ENCODE measurements around the gene CCHCR1. TPM values are rescaled to one million over a fixed set of nuclear protein-coding genes. Genes with fewer than 3 reads are reported as not detected.

CCHCR1 gene
- total and polyA plus RNA-seq, 2 experiments from 2014 or later, result 19.8 to 46.7 TPM

GRCh38 chr6:31121131-31121790 lies 36.3 kb downstream of the CCHCR1 start:
- no peaks in the 10 kb centered on the region for H3K79me2 ChIP-seq (replicated peaks; ENCODE audit: insufficient read depth)
- H3K27me3 ChIP-seq (ENCODE audit: insufficient read depth), result no peaks in the 10 kb centered on the region
- H2AFZ ChIP-seq, result no peak overlapping the region
- Mint-ChIP-seq H3K36me3 (ENCODE audit: low read depth) (no peaks in the 10 kb centered on the region), H3K27ac (no peak overlapping the region), H3K27me3 (ENCODE audit: insufficient read depth, low read depth, poor library complexity) (peaks cover 19% of the 10 kb centered on the region), H3K4me1 (peaks cover 8% of the 10 kb centered on the region; the same call in 2 of the 3 replicates), H3K4me3 (no peak overlapping the region), H3K9me3 (no peaks in the 10 kb centered on the region)
- no peak overlapping the region for H3K27ac ChIP-seq (ENCODE audit: low read depth)
- H3K4me2 ChIP-seq, result no peak overlapping the region
- no peaks in the 10 kb centered on the region for H4K20me1 ChIP-seq (replicated peaks; ENCODE audit: insufficient read depth)
- no peak for ATAC-seq
- no peaks in the 10 kb centered on the region for H3K4me1 ChIP-seq (ENCODE audit: insufficient read depth)
- no peaks in the 10 kb centered on the region for H3F3A ChIP-seq (replicated peaks; ENCODE audit: low read depth)
- no peaks in the 10 kb centered on the region for H3K9me2 ChIP-seq (ENCODE audit: insufficient read depth)
- DNase-seq (ENCODE audit: low spot score), result no peak
- H3K36me3 ChIP-seq (ENCODE audit: insufficient read depth), result no peaks in the 10 kb centered on the region
- TF ChIP-seq POLR2AphosphoS5 (IDR thresholded peaks at IDR 0.05; ENCODE audit: low read depth), result no peak
- no peak for TF ChIP-seq NANOG (IDR thresholded peaks at IDR 0.05; ENCODE audit: borderline replicate concordance)
- no peak overlapping the region for H3K4me3 ChIP-seq

- Histone ChIP-seq H3K27me3 (ENCODE audit: insufficient read depth) (no peaks in the 10 kb centered on the region), H3K4me1 (ENCODE audit: insufficient read depth) (no peaks in the 10 kb centered on the region; the same call in 1 of the 2 replicates), H3F3A (replicated peaks; ENCODE audit: low read depth) (no peaks in the 10 kb centered on the region), H2AFZ (no peak within 1 kb of the TSS), H3K4me2 (no peak within 1 kb of the TSS), H3K4me3 (no peak within 1 kb of the TSS), H3K27ac (ENCODE audit: low read depth) (no peak within 1 kb of the TSS), H4K20me1 (replicated peaks; ENCODE audit: insufficient read depth) (no peaks in the 10 kb centered on the region), H3K9me2 (ENCODE audit: insufficient read depth) (no peaks in the 10 kb centered on the region), H3K79me2 (replicated peaks; ENCODE audit: insufficient read depth) (no peaks in the 10 kb centered on the region), H3K36me3 (ENCODE audit: insufficient read depth) (no peaks in the 10 kb centered on the region)
- Mint-ChIP-seq H3K9me3 (no peaks in the 10 kb centered on the region; the same call in 2 of the 3 replicates), H3K4me1 (peaks cover 6% of the 10 kb centered on the region), H3K27me3 (ENCODE audit: insufficient read depth, low read depth, poor library complexity) (peaks cover 16% of the 10 kb centered on the region), H3K4me3 (no peak within 1 kb of the TSS), H3K27ac (no peak within 1 kb of the TSS), H3K36me3 (ENCODE audit: low read depth) (no peaks in the 10 kb centered on the region)
- ATAC-seq, result no peak
- DNase-seq (ENCODE audit: low spot score), result no peak
- TF ChIP-seq ZNF114 (CRISPR knock-in tag; IDR thresholded peaks at IDR 0.05), result no peak
- no peak for TF ChIP-seq POLR2AphosphoS5 (IDR thresholded peaks at IDR 0.05; ENCODE audit: low read depth)
- no peak for TF ChIP-seq JUNB (IDR thresholded peaks at IDR 0.05; ENCODE audit: unreplicated experiment)
- no peak for TF ChIP-seq ZNF462 (CRISPR knock-in tag; IDR thresholded peaks at IDR 0.05)
- TF ChIP-seq CTCF (conservative IDR thresholded peaks at IDR 0.05; ENCODE audit: low read depth in 2 of 2), result no peak
- no peak for TF ChIP-seq NANOG (IDR thresholded peaks at IDR 0.05; ENCODE audit: borderline replicate concordance)
- no peak for TF ChIP-seq ETS1 (IDR thresholded peaks at IDR 0.05)
Measured at GRCh38 chr6:31120151-31120915, 37.3 kb downstream of the CCHCR1 start, which contains the start of gene CDSN. Gene CDSN, minus strand, starts transcription at chr6:31120446. Its CDS starts 27 bp downstream, at chr6:31120419.
